GM10266 (cell line): ENCODE measurements around the gene PARP8.
"Not testable (repeated sequence)": the region's sequence is repeated elsewhere in the genome, so short reads cannot be mapped to it uniquely, and the experiment has no call there.

ENCODE experiments used
- DNase-seq: peaks from one replicate; pipeline ENCODE4 v3.0.0; 2012; ENCODE audit errors: extremely low spot score
- TF ChIP-seq, protein P1 (sequence below): IDR thresholded peaks from 2 replicates; pipeline ENCODE4 v1.5.1; 2012; ENCODE audit warnings: mild to moderate bottlenecking, low read depth; ENCODE audit not compliant: control insufficient read depth, insufficient read depth; ENCODE audit errors: missing control alignments

Gene PARP8

DNA sequence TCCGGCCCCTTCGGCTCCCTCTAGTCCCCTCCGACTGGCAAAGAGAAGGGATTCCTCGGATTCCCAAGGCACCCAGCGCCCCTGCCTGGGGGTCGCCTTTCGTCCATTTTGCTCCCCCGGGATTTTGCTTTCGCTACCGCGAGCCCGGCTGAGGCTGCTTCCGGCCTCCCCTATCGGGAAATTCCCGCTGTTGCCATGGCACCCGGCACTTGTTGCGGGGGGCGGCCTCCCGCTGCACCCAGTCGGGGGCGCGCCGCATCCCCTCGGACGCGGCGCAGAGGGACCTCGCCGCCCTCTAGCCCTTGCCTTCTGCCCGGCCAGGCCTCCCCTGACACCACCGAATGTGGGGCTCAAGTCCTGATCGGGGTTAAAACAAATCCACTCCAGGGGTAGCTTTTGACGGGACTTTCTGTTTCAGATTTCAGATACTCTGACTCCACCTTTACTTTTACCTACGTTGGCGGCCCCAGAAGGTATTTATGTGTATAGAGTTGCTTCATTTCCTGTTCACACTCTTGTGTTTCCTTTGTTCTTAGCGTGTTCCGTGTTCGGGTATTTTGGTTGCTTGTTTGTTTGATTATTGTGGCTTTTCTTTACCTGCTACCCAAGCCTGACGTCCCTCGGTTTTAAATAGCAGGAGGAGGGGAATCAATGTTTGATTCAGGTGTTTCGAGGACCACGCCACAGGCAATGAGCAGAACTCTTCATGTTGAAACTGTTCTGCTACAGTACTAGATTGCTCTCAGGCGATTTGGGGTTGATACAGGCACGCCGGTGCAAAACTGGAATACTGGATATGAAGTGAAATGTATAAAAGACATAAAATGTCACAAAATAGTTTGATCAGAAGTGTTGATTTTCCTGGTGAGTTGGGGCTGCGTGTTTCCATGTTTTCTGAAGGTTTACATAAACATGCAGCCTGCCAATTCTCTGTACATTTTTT is 1.5 kb downstream of the PARP8 start:
- TF ChIP-seq, protein P1, sequence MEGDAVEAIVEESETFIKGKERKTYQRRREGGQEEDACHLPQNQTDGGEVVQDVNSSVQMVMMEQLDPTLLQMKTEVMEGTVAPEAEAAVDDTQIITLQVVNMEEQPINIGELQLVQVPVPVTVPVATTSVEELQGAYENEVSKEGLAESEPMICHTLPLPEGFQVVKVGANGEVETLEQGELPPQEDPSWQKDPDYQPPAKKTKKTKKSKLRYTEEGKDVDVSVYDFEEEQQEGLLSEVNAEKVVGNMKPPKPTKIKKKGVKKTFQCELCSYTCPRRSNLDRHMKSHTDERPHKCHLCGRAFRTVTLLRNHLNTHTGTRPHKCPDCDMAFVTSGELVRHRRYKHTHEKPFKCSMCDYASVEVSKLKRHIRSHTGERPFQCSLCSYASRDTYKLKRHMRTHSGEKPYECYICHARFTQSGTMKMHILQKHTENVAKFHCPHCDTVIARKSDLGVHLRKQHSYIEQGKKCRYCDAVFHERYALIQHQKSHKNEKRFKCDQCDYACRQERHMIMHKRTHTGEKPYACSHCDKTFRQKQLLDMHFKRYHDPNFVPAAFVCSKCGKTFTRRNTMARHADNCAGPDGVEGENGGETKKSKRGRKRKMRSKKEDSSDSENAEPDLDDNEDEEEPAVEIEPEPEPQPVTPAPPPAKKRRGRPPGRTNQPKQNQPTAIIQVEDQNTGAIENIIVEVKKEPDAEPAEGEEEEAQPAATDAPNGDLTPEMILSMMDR, result no peak
- DNase-seq, result peak; percentile 79

DNA sequence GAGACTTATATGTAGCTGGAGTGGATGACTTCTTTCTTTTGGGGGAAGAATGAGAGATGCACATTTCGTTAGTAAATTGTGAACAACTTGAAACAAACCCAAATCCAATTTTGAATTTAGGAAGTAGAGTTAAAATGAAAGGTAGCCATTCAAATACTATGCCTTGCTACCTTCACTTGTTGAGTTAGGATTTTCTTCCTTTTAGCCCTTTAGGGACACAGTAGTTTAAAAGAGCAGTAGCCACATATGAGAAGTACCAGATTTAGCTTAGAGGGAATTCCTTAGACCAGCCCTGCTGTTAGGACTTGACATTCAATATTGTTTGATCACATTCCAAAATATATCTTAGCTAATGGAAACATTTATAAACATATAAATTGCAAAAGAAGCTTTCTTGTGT is 2.2 kb downstream of the PARP8 start:
- not testable (repeated sequence) for DNase-seq

DNA sequence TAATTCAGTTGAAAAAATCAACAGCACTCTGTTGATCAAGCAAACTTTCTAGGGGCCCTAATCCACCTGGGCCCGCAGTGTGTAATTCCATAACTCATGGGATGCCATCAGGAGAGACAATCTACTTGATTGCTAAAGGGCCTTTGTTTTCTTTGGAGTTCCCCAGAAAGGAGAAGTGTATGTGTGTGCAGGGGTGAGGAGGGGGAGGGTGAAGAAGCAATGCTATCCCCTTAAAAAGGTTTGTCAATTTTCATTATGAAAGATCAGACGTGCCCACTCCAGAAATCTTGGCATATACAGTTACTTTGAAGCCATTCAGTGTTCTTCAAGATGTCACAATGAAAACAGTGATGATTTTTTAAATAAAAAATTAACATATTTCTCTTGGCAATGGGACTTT is 6.2 kb downstream of the PARP8 start:
- TF ChIP-seq, protein P1, result no peak
- DNase-seq, result no peak

DNA sequence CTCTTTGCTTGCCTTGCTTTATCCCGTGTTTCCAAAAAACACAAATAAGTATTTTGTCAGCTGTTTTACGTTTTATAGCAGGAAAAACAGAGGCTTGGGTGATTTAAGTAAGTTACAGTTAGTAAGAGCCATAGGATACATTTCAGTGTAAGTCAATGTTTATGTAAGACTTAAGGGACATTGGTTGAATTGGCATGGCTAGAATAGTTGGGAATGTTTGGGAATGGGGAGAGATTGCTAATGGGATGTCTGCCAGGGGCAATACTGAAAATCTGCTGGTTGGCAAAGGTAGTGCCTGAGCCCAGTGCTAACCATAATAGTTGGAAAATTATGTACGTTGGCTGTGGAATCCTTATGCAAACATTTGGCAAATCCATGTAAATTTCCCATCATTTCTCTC is 7.0 kb downstream of the PARP8 start:
- DNase-seq, result not testable (repeated sequence)

DNA sequence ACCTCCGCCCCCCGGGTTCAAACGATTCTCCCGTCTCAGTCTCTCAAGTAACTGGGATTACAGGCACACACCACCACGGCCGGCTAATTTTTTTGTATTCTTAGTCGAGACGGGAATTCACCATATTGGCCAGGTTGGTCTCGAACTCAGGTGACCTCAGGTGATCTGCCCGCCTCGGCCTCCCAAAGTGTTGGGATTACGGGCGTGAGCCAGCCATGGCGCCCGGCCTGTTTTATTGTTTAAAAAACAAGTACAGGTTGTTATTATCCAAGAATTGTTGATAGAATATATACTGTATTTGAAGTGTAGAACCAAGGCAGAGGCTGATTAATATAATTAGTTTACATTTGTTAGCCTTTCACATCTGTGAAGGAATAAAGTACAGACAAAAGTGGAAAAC is 8.9 kb downstream of the PARP8 start:
- TF ChIP-seq, protein P1, result no peak
- no peak for DNase-seq

DNA sequence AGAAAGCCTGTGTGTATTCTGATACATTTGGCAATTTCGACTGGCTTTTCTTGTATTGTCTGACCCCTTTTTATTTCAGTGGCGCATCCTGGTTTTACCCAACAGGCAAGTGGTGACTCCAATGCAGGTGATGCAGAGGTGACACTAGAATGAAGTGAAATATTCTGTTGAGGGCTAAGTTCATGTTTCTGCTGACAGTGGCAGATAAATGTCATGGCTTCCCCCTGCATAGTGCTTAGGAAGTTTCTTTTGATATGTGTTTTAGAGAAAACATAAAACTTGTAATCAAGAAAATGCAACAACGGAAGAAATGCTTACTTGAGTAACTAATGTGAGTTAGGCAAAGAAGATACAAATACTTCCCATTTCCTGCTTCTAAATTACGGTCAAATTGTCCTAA is 13.1 kb downstream of the PARP8 start:
- DNase-seq, result not testable (repeated sequence)

DNA sequence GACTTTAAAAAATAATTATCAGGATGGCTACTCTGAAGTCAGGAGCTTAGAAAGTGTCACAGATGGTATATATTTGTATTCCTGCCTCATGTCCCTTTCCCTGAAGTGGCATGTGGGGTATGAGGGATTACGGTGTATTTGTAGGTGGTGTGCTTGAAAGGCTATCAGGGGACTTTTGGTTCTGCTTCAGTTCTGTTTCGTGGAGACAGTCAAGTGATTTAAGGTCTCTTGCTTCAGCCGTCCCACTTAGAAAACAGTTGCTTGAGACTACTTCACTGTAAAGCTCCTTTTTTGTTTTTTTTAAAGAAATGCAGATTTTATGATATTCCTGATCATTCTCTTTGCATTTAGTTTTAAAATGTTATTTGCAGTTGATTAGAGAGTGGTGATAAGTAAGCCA is 18.3 kb downstream of the PARP8 start:
- no peak for DNase-seq
- TF ChIP-seq, protein P1, result no peak

DNA sequence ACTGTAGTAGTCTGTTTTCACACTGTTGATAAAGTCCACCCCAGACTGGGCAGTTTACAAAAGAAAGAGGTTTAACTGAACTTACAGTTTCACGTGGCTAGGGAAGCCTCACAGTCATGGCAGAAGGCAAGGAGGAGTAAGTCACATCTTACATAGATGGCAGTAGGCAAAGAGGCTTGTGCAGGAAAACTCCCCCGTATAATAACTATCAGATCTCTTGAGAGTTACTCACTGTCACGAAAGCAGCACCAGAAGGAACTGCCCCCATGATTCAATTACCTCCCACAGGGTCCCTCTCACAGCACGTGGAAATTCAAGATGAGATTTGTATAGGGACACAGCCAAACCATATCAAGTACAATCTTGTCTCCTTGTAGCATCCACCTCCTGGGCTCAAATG is 21.1 kb downstream of the PARP8 start:
- no peak for DNase-seq
- TF ChIP-seq, protein P1, result no peak
